ENCODE measurements around the gene IER3.

IER3 gene

GRCh38 chr6:30747300-30747687, 2.9 kb upstream of the IER3 start:
- H3K4me1 ChIP-seq (ENCODE audit: control insufficient read depth, insufficient read depth, low read length), result peaks cover 9% of the 10 kb centered on the region
- H3K36me3 ChIP-seq (ENCODE audit: control insufficient read depth in 2 of 2, insufficient read depth in 1 of 2, low read length in 2 of 2), result no peaks in the 10 kb centered on the region
- TF ChIP-seq EGR2 (tag by site-specific recombination; IDR thresholded peaks at IDR 0.05; ENCODE audit: low read depth) (no peak), ZNF140 (tag by site-specific recombination; IDR thresholded peaks at IDR 0.05) (0 out of 2 replicates have a peak, but pooled peaks have one; percentile 3)
- no peak overlapping the region for H3K27ac ChIP-seq (ENCODE audit: extremely low read depth, low read depth, low read length)
- ChIA-PET CTCF (interaction anchor here (0.6 to 2.2 kb wide), 7 partner anchors 10 to 613 kb away, joined by 3 to 15 read pairs (median 5); no protein-coding TSS in a partner anchor), POLR2A (interaction anchor here (0.6 to 2.0 kb wide), 4 partner anchors 33 to 134 kb away, joined by 3 to 4 read pairs (median 3); no protein-coding TSS in a partner anchor)
- no peaks in the 10 kb centered on the region for H3K9me3 ChIP-seq (ENCODE audit: control insufficient read depth, insufficient read depth, low read depth, low read length)
- no peak overlapping the region for H3K4me3 ChIP-seq (ENCODE audit: low read depth, low read length)

DNA sequence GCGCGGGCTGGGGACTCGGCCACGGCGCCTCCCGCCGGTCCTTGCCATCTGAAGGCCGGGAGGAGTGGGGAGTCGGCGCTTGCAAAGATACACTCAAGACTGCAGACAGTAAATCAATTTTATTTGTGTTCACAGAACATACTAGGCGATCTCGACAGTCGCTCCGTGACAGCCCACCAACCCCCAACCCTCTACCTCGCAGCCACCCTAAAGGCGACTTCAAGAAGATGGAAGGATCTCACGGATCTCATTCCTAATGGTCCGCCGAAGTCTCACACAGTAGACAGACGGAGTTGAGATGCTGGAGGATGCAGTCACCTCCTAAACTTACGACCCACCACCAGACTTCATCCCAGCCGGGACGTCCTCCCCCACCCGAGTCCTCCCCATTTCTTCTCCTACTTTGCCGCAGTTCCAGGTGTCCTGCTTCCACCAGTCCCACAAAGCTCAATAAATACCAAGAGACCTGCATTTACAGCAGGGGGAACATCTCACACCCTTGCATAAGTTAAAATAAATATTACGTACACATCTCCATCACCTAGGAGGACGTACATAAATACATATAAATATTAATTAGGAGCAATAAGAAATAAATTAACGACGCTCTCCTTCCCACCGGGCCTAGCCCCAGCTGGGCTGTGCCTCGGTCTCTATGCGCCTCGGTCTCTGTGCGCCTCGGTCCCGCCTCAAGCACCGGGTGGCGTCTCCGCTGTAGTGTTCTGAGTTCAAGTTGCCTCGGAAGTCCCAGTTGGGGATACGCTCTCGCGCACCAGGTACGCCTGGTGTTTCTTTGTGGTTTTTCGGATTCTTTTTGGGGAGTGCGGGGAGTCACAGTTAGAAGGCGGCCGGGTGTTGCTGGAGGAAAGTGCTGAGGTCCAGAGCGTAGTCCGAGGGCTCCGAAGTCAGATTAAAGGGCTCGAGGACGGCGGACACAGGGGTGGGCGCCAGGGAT, 971 bp downstream of the IER3 start:
- peaks cover 18 to 31% of the 10 kb centered on the region in 2 experiments; a peak in 2 of 3 replicates for H3K36me3 ChIP-seq (ENCODE audit: control insufficient read depth in 2 of 2, insufficient read depth in 1 of 2, low read length in 2 of 2)
- CTCF ChIA-PET, result interaction anchor here (0.5 to 2.7 kb wide), 15 partner anchors 9 to 359 kb away, joined by 3 to 20 read pairs (median 4); partner anchors contain the start of gene MDC1
- POLR2A ChIA-PET, result interaction anchor here (0.5 to 4.0 kb wide), 28 partner anchors 9 to 177 kb away, joined by 3 to 84 read pairs (median 6); partner anchors contain the start of genes MDC1, TUBB and VARS2
- H3K27ac ChIP-seq (ENCODE audit: extremely low read depth, low read depth, low read length), result peak overlapping the region; percentile 94
- peak overlapping the region; percentile 67 for H3K4me3 ChIP-seq (ENCODE audit: low read depth, low read length)
- H3K9me3 ChIP-seq (ENCODE audit: control insufficient read depth, insufficient read depth, low read depth, low read length), result no peaks in the 10 kb centered on the region
- H3K4me1 ChIP-seq (ENCODE audit: control insufficient read depth, insufficient read depth, low read length), result 0 out of 2 replicates have a peak, but pooled peaks cover under 1% of the 10 kb centered on the region
- TF ChIP-seq ZNF549 (tag by site-specific recombination; IDR thresholded peaks at IDR 0.05) (no peak), ZNF146 (tag by site-specific recombination; IDR thresholded peaks at IDR 0.05) (no peak), SP7 (tag by site-specific recombination; IDR thresholded peaks at IDR 0.05) (peak; percentile 9; the same call in 1 of the 2 replicates), ZNF174 (tag by site-specific recombination; IDR thresholded peaks at IDR 0.05) (no peak), ZNF704 (tag by site-specific recombination; IDR thresholded peaks at IDR 0.05) (no peak), ZNF394 (tag by site-specific recombination; IDR thresholded peaks at IDR 0.05; ENCODE audit: borderline replicate concordance) (no peak), ZNF529 (tag by site-specific recombination; IDR thresholded peaks at IDR 0.05; ENCODE audit: insufficient replicate concordance) (no peak), ZFHX2 (tag by site-specific recombination; conservative IDR thresholded peaks at IDR 0.05) (no peak), HOXC10 (CRISPR knock-in tag; IDR thresholded peaks at IDR 0.05) (0 out of 2 replicates have a peak, but pooled peaks have one; percentile 11), FEZF1 (tag by site-specific recombination; IDR thresholded peaks at IDR 0.05) (no peak), ZNF121 (tag by site-specific recombination; IDR thresholded peaks at IDR 0.05) (no peak), ZNF585B (tag by site-specific recombination; IDR thresholded peaks at IDR 0.05) (no peak), YY2 (tag by site-specific recombination; IDR thresholded peaks at IDR 0.05) (no peak), ZNF366 (tag by site-specific recombination; conservative IDR thresholded peaks at IDR 0.05) (peak; percentile 89), EGR2 (tag by site-specific recombination; IDR thresholded peaks at IDR 0.05; ENCODE audit: low read depth) (no peak), ZNF426 (tag by site-specific recombination; IDR thresholded peaks at IDR 0.05) (no peak), KLF10 (tag by site-specific recombination; IDR thresholded peaks at IDR 0.05) (no peak), ZNF626 (tag by site-specific recombination; IDR thresholded peaks at IDR 0.05) (no peak), MYNN (tag by site-specific recombination; IDR thresholded peaks at IDR 0.05; ENCODE audit: borderline replicate concordance) (no peak), ZNF302 (tag by site-specific recombination; IDR thresholded peaks at IDR 0.05; ENCODE audit: low read depth) (no peak), ZEB2 (tag by site-specific recombination; IDR thresholded peaks at IDR 0.05) (no peak; the same call in none of the 2 replicates), ZNF404 (tag by site-specific recombination; IDR thresholded peaks at IDR 0.05) (no peak), ZXDB (tag by site-specific recombination; IDR thresholded peaks at IDR 0.05) (peak; percentile 29; the same call in 1 of the 2 replicates), ZNF248 (tag by site-specific recombination; IDR thresholded peaks at IDR 0.05) (no peak), ZNF692 (tag by site-specific recombination; IDR thresholded peaks at IDR 0.05) (no peak), RBAK (tag by site-specific recombination; IDR thresholded peaks at IDR 0.05) (no peak), ZNF768 (tag by site-specific recombination; IDR thresholded peaks at IDR 0.05) (no peak; the same call in 1 of the 2 replicates), ZNF670 (tag by site-specific recombination; IDR thresholded peaks at IDR 0.05; ENCODE audit: low read depth) (no peak)
- TF ChIP-seq, protein P1, sequence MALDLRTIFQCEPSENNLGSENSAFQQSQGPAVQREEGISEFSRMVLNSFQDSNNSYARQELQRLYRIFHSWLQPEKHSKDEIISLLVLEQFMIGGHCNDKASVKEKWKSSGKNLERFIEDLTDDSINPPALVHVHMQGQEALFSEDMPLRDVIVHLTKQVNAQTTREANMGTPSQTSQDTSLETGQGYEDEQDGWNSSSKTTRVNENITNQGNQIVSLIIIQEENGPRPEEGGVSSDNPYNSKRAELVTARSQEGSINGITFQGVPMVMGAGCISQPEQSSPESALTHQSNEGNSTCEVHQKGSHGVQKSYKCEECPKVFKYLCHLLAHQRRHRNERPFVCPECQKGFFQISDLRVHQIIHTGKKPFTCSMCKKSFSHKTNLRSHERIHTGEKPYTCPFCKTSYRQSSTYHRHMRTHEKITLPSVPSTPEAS (tag by site-specific recombination; IDR thresholded peaks at IDR 0.05), result no peak
